Central memory CD8-positive, alpha-beta T cell (primary cell): ENCODE results near the gene ZNF778.

Experiments
- ATAC-seq: fragments of 150-1000 bp; cut with Tn5 transposase; replicated peaks from 2 replicates; pipeline ENCODE4 v1.10.0; 2022; ENCODE audit warnings: mild to moderate bottlenecking, moderate FRiP score, moderate number of reproducible peaks; ENCODE audit not compliant: poor library complexity, severe bottlenecking; ENCODE audit errors: extremely low read depth
- DNase-seq, 2 donors: peaks; one replicate each; pipeline ENCODE4 v3.0.0; 2021; ENCODE audit warnings: low spot score in 2 of 2
- H3K27ac Mint-ChIP-seq: one replicate; pipeline ENCODE4 v1.8.0; 2022; ENCODE audit warnings: low read depth, mild to moderate bottlenecking, moderate library complexity, mixed read lengths
- H3K27me3 Mint-ChIP-seq: one replicate; pipeline ENCODE4 v1.8.0; 2022; ENCODE audit warnings: mixed read lengths
- H3K36me3 Mint-ChIP-seq: one replicate; pipeline ENCODE4 v1.8.0; 2022; ENCODE audit warnings: mild to moderate bottlenecking, moderate library complexity, mixed read lengths; ENCODE audit not compliant: insufficient read depth
- H3K4me1 Mint-ChIP-seq: one replicate; pipeline ENCODE4 v1.8.0; 2022; ENCODE audit warnings: mixed read lengths
- H3K4me3 Mint-ChIP-seq: one replicate; pipeline ENCODE4 v1.8.0; 2022; ENCODE audit warnings: mild to moderate bottlenecking, moderate library complexity, mixed read lengths
- H3K9me3 Mint-ChIP-seq: one replicate; pipeline ENCODE4 v1.8.0; 2022; ENCODE audit warnings: mixed read lengths

The ZNF778 gene

DNA sequence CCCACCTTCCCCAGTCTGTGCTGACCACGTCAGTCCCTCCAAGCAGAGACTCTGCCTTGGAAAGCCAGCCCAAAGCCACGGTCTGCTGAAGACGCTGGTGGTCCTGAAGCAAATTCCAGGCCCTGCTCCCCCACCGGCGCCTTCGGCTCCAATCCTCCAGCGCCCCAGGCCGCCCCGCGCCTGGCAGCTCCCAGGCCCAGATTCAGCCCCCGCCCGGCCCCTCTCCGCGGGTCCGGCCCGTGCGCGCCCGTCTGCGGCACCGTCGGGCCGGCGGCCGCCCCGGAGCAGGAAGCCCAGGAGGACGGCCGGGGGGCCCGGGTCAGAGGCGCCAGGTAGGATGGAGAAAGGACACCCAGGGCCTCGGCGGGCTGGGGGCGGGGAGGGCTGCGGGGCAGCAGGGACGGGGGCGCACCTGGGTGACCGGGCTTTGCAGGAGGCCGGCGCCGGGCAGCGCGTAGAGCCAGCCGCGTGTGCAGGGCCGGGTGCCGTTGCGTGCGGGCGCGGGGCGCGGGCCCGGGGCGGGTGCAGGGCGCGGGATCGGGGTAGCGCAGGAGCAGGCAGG, 16.6 kb upstream of the ZNF778 start:
- H3K9me3 Mint-ChIP-seq, result no peaks in the 10 kb centered on the region
- H3K27me3 Mint-ChIP-seq, result peaks cover 52% of the 10 kb centered on the region
- no peak overlapping the region for H3K27ac Mint-ChIP-seq
- no peak for DNase-seq
- H3K36me3 Mint-ChIP-seq, result peaks cover 8% of the 10 kb centered on the region
- H3K4me3 Mint-ChIP-seq, result peak overlapping the region; percentile 25
- no peak for ATAC-seq
- H3K4me1 Mint-ChIP-seq, result peaks cover 10% of the 10 kb centered on the region

- Mint-ChIP-seq H3K4me1 (peaks cover 10% of the 10 kb centered on the region), H3K27me3 (peaks cover 57% of the 10 kb centered on the region), H3K27ac (no peak overlapping the region), H3K4me3 (peak overlapping the region; percentile 64), H3K36me3 (peaks cover 6% of the 10 kb centered on the region), H3K9me3 (no peaks in the 10 kb centered on the region)
- DNase-seq (peak in 1 of 2 donors; percentile 38), ATAC-seq (peak; percentile 61)
These were observed 15.8 kb upstream of the ZNF778 start for GRCh38 chr16:89201439-89202377.

GRCh38 chr16:89202422-89203215, 14.9 kb upstream of the ZNF778 start:
- H3K9me3 Mint-ChIP-seq, result no peaks in the 10 kb centered on the region
- peaks cover 59% of the 10 kb centered on the region for H3K27me3 Mint-ChIP-seq
- H3K36me3 Mint-ChIP-seq, result peaks cover 6% of the 10 kb centered on the region
- ATAC-seq (no peak), DNase-seq (no peak)
- peaks cover 10% of the 10 kb centered on the region for H3K4me1 Mint-ChIP-seq
- peak overlapping the region; percentile 64 for H3K4me3 Mint-ChIP-seq
- no peak overlapping the region for H3K27ac Mint-ChIP-seq

- no peak for DNase-seq
- H3K27me3 Mint-ChIP-seq, result peaks cover 67% of the 10 kb centered on the region
These were observed 9.5 kb upstream of the ZNF778 start for GRCh38 chr16:89207993-89208392.

DNA sequence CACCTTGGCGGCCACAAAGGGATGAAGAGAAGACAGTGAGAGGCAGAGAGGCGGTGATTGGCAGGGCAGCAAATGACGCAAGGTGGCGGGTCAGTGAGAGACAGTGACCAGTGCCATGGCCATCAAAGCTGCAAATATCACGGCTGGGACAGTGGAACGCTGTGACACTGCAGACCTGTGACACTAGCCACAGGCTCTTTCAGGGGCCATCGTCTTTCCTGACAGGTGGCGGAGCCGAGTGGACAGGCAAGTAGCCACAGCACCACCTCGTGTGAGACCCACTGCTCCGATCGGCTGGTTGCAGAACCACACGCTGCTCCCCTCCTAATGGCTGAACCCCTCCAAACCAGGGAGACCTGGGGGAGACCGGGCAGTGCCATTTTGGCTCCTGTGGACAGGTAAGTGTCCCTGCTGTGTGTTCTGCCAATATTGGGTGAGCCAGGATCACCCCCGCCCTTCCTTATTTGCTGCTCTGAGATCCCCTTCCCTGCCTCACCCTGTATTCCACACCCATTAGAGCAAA, 7.9 kb upstream of the ZNF778 start:
- peaks cover 51% of the 10 kb centered on the region for H3K27me3 Mint-ChIP-seq
- no peak overlapping the region for H3K27ac Mint-ChIP-seq
- H3K4me1 Mint-ChIP-seq, result no peaks in the 10 kb centered on the region
- no peak overlapping the region for H3K4me3 Mint-ChIP-seq
- no peak for DNase-seq
- ATAC-seq, result no peak
- H3K9me3 Mint-ChIP-seq, result no peaks in the 10 kb centered on the region
- H3K36me3 Mint-ChIP-seq, result no peaks in the 10 kb centered on the region

More at GRCh38 chr16:89207993-89208392, 9.5 kb upstream of the ZNF778 start:
- Mint-ChIP-seq H3K36me3 (no peaks in the 10 kb centered on the region), H3K4me1 (peaks cover 4% of the 10 kb centered on the region), H3K27ac (no peak overlapping the region), H3K9me3 (no peaks in the 10 kb centered on the region), H3K4me3 (no peak overlapping the region)
- no peak for ATAC-seq

DNA sequence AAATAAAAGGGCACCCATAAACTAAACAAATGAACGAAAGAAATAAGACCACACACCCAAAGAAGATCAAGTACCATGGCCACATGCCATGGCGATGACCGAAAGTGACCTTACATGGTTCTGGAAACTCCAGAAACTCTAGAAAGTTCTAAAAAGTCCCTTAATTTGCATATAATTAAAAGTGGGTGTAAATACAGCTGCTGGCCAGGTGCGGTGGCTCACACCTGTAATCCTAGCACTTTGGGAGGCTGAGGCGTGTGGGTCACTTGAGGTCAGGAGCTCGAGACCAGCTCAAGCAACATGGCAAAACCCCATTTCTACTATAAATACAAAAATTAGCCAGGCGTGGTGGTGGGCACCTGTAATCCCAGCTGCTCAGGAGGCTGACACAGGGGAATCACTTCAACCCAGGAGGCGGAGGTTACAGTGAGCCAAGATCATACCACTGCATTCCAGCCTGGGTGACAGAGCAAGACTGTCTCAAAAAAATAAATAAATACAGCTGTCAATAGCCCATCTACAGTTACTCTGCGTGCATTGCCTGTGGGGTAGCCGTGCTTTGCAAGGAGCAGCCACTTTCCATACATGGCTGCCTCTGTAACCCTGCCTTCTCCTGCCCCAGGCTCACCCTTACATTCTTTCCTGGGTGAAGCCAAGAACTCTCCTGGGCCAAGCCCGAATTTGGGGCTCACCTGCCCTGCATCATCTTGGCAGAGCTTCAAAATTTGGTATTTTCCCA, 7.2 kb upstream of the ZNF778 start:
- Mint-ChIP-seq H3K4me3 (no peak overlapping the region), H3K27me3 (peaks cover 45% of the 10 kb centered on the region), H3K4me1 (no peaks in the 10 kb centered on the region), H3K9me3 (no peaks in the 10 kb centered on the region), H3K36me3 (no peaks in the 10 kb centered on the region), H3K27ac (no peak overlapping the region)
- no peak for DNase-seq
- ATAC-seq, result no peak

DNA sequence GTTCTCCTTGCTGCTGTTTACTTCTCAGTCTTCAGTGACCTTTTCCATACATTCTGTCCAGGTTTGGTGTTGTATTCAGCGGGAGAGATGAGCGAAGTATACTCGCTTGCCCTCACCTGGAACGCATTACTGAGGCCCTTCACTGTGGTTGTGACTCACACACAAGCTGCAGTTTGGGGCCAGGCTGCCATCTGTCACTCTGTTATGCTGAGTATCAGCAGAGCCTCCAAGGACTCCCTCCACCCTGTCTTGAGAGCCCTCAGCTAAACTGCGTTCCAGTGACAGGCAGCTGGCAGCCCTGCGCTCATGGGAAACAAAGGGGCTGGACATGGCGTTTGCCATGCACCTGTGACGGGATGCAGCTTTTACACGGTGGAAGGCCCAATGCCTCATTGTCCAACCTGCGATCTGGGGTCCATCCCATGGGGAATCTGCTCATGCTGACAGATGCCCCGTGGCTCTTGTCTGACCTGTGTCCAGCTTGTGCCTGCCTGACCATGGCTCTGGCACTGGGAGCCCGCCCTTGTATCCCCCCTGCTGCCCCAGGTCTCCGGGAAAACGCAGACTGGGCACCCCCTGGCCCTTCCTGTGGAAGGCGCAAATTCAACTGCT, 6.5 kb upstream of the ZNF778 start:
- ATAC-seq (no peak), DNase-seq (no peak)
- H3K27me3 Mint-ChIP-seq, result peaks cover 45% of the 10 kb centered on the region
- H3K4me3 Mint-ChIP-seq, result no peak overlapping the region
- no peaks in the 10 kb centered on the region for H3K36me3 Mint-ChIP-seq
- H3K4me1 Mint-ChIP-seq, result no peaks in the 10 kb centered on the region
- no peak overlapping the region for H3K27ac Mint-ChIP-seq
- H3K9me3 Mint-ChIP-seq, result no peaks in the 10 kb centered on the region

GRCh38 chr16:89216315-89217137, 977 bp upstream of the ZNF778 start:
- Mint-ChIP-seq H3K9me3 (no peaks in the 10 kb centered on the region), H3K27me3 (no peaks in the 10 kb centered on the region), H3K36me3 (peaks cover 17% of the 10 kb centered on the region), H3K4me3 (peak overlapping the region; percentile 94), H3K4me1 (peaks cover 17% of the 10 kb centered on the region), H3K27ac (peak overlapping the region; percentile 62)
- peak; percentile 76 for ATAC-seq
- peak; percentile 72 to 77 for DNase-seq

DNA sequence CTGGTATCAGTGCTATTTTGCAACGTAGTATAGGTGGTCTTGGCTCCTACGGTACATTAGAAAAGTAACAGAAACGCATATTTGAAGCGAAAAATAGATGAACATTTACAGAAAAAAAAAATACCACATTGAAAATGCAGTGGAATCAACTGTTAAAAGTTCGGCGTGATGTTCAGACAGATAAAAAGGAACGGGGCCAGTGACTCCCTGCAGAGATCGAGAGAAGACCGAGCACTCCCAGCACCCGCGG, 440 bp upstream of the ZNF778 start:
- DNase-seq, result no peak
- peak overlapping the region; percentile 94 for H3K4me3 Mint-ChIP-seq
- peaks cover 17% of the 10 kb centered on the region for H3K4me1 Mint-ChIP-seq
- H3K36me3 Mint-ChIP-seq, result peaks cover 17% of the 10 kb centered on the region
- ATAC-seq, result no peak
- peak overlapping the region; percentile 62 for H3K27ac Mint-ChIP-seq
- H3K27me3 Mint-ChIP-seq, result no peaks in the 10 kb centered on the region
- H3K9me3 Mint-ChIP-seq, result no peaks in the 10 kb centered on the region

DNA sequence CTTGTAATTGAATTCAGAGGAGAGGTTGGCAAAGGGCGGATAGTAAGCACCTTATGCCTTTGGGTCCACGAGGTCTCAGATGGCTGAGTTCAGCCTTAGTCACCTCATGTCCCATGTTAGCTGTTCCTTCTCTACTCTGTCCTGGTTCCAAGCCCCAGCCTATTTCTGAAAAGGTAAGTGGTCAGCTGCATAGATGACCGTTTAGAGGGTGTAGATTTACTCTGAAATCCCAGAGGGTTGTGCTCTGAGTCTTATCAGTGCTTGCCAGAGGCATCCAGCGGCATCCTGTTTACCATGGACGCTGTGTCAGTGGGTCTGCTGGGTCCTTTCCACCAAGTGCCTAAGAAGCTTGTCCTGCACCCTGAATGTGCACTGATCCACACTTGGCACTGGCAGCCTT, 1.9 kb downstream of the ZNF778 start:
- H3K4me3 Mint-ChIP-seq, result peak overlapping the region; percentile 36

GRCh38 chr16:89221604-89222003, 4.1 kb downstream of the ZNF778 start:
- H3K9me3 Mint-ChIP-seq, result no peaks in the 10 kb centered on the region
- H3K27me3 Mint-ChIP-seq, result no peaks in the 10 kb centered on the region
- H3K4me3 Mint-ChIP-seq, result no peak overlapping the region
- ATAC-seq (no peak), DNase-seq (no peak)
- no peak overlapping the region for H3K27ac Mint-ChIP-seq
- peaks cover 39% of the 10 kb centered on the region for H3K36me3 Mint-ChIP-seq
- H3K4me1 Mint-ChIP-seq, result peaks cover 12% of the 10 kb centered on the region

More for the DNA sequence above, 1.9 kb downstream of the ZNF778 start:
- Mint-ChIP-seq H3K9me3 (no peaks in the 10 kb centered on the region), H3K27me3 (no peaks in the 10 kb centered on the region), H3K36me3 (peaks cover 26% of the 10 kb centered on the region), H3K27ac (no peak overlapping the region), H3K4me1 (peaks cover 17% of the 10 kb centered on the region)
- ATAC-seq (no peak), DNase-seq (no peak)
